Stimulated activated CD4-positive, alpha-beta T cell treated with anti-CD3 and anti-CD28 coated beads, Interleukin-2, amount 100 ng/mL, for 24 hours (primary cell): Measurements from ENCODE around the gene B9D1.
A peak's percentile ranks its signal among the peaks of the same experiment; 100 is the strongest.

Experiments
- DNase-seq, 2 donors: peaks; one replicate each; pipeline ENCODE4 v3.0.0-alpha.2; 2020

The B9D1 gene

DNA sequence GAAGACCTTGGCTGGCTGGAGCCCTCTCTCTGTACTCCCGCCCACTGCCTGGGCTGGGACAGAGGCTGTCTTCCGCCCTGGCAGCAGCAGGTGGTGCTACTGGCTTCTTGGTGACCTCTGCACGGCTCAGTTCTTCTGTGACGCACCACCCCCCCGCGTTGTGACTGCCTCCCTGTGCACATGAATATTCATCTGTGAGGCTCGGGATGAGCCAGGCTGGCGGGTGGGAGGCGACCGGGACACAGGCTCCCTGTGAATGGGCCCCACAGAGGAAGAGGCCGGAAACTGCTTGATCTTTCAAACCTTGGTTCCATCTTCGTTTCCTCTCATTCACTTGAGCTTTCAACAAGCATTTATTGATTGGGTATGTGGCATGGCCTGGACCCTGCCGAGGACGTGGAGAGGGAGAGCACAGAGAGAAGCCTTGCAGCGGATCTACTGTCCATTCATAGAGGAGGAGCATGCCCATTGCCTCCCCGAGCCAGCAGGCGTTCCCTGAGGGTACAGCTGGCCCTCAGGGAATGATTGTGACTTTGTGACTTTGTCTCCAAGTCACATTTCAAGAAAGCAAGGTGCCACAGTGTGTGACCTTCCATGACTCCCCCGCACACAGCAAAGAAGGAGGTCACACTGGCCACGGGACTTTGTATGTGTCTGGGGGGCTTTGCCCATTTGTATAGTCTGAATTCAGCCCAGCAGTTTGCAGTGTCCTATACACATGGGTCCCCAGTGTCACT is 45.0 kb downstream of the B9D1 start:
- DNase-seq, result no peak

DNA sequence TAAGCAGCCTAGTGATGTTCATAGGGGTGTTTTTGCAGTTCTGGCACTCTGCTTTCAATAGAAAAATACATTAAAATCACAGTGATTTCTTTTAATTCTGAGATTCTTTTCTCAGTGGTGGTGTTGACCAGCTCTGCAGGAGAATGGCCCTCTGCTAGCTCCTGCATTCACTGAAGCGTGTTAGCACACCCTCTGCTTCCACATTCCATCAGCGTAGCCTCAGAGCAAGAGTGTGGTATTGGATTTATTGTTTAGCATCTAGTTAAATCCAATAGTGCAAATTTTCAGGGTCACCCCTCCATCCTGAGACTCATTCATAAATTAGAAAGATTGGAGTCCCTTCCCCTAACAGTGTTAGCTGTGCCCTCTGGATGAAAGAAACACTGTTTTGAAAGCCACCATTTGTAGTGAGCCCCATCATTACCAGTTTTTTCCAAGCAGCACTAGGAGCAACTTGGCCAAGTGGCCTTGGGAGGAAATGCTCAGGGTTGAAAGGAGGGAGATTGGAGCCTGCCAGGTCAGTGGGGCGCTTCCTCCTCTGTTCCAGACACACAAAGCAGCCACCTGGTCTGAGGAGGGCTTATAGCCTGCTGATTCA is 45.7 kb downstream of the B9D1 start:
- DNase-seq, result no peak

DNA sequence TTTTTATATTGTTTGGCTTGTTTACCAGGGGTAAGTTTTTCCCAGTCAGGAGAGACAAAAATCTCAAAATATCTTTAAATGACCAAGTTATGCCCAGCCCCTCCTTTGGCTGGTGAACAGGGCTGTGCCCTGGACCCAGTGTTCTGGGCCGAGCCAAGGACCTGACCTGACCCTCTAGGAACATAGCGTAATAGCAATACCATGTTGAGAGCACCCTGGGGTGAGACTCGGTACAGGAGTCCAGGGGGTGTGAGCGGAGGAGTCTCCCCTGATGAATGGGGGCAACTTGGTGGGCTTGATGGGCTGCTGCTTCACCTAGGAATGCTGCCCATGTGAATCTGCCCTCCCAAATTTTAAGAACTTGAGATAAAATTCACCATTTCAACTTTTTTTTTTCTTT is 47.4 kb downstream of the B9D1 start:
- no peak for DNase-seq

DNA sequence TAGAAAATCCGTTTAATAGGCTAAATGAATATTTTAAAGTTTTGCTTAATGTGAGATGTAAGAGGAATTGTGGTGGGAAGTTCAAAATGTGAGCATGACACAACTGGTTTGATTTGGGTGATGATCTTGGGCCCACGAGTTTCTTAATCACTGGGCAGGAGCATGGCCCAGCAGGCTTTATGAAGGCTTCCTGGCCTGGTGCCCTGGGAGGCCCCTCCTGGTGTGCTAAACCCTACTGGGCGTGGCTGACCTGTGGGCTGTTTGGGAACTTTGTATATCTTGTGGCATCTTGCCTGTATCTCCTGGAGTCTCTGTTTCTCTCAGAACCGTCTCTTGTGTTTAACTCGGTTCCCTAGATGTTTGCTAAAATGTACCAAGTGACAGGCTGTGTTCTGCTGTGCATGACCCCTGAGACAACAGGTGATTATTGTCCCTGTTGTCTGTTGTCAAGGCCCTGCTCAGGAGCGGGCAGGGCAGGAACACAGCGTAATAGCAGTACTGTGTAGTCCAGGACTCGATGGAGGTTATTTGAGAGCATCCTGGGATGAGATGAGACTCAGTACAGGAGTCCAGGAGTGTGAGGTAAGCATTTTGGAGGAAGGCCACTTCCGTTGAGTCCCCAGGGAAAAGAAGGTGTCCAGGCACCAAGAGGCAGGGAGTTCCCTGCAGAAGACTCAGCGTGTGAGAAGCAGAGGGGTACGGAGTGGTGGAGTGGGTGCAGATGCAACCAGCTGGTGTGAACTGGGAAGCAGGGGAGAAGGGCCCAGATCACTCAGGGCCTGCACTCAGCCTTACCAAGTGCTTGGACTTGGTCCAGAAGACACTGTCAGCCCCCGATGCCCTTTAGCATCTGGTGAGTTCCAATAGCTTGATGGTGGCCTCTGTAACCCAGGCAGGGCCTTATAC is 48.5 kb downstream of the B9D1 start:
- DNase-seq, result no peak

DNA sequence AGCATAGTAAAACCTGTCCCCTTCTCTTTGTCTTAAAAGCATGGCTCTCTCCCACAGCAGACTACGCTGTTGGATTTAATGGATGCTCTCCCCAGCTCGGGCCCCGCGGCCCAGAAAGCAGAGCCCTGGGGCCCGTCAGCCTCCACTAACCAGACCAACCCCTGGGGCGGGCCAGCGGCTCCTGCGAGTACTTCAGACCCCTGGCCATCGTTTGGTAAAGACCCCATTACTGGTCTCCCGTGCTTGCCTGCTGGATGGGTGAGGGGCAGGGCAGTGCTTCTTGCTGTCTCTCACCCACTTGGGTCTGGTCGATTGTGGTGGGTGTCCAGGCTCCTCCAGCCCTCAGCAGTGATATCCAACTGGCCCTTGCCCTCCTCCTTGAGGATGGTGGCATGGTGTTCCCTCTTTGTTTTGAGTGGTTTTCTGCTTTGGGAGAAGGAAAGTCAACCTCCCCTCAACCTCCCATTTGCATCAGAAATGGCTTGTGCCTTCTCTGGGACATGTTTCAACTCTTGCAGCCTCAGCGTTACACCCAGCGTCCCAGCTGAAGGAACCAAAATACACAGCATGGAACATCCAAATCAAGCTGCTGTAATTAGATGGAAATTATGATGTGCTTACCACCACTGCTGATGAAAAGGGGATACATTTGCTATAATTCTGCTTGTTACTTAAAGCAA is 49.3 kb downstream of the B9D1 start:
- DNase-seq, result no peak

DNA sequence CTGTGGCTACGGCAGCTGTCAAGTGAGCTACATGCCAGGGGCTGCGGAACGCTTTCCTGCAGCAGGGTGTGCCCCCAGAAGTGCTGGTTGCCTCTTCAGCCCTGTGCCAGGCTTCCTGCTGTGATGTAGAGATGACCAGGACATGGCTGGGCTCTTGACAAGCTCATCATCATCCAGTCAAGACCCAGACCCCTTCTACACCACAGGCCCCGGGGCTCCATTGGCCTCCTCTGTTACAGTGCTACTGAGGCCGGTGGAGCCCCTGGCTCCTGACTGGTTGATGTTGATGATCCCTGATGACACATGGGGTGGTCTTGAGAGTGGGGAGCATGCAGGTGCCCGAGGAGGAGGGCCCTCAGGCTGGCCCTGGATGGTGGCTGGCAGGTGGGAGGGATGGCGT is 50.1 kb downstream of the B9D1 start:
- DNase-seq, result no peak

DNA sequence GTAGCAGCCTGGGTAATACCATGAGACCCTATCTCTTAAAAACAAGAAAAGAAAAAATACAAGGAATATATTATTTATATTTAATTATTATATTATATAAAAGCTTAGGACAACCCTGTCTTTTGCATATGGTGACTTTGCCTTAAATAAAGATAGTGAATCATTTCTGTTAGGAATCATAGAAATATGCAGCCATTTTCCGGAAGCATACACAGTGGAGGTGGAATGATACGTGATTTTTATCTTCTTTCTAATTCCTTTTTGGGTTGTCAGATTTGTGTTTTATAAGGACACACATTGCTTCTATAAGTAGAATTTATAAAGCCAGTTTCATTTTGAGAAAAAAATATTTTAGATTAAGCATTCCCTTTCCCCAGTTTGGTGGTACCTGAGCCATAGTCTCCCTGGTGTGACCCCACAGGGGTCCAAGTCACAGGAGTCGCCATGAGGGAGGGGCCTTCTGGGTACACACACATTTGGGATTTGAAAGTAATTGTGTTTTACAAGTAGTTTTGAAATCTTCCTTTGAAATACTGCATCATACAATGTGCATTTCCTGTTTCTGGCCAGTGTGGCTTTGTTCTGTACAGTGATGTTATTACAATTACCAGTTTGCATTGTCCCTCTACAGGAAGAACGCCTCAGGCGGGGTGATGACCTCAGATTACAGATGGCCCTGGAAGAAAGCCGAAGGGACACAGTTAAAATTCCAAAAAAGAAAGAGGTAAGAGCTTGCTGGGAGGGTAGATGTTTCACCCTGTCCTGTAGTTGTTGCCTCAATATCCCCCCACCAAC is 50.9 kb downstream of the B9D1 start:
- DNase-seq, result no peak

DNA sequence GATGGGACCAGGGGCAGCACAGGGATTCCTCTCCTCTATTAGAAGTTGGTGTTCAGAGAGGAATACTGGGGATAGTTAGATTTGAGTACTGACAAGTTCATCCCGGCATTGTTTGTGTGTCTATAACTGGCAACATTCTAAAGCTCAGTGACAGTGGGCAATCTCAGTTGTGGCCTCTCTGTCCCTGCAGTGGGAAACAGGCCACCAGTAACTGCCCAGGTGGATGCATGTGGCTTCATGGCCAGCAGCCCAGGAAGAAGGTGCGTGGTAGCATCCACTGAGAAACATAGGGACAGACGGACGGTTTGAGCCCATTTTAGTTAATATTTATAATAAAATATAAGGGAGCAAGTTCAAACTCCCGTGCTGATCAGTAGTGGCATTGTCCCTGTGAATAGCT is 51.5 kb downstream of the B9D1 start:
- DNase-seq, result no peak

DNA sequence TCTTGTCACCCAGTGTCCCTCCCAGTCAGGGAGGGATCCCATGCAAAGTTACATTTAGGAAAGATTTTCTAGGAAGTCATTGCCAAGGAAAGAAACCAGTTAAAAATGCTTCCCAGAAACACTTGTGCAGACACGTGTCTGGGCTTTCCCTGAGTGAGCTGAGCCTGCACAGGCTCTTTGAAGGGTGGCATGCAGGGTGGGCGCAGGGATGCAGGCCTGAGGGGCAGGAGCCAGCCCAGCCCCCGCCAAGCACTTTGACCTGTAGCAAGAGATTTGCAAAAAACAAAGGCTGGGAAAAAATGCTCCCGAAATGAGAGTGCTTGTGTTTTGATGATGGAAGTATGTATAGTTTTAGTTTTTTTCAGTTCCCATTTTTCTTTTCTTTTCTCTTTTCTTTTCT is 52.4 kb downstream of the B9D1 start:
- DNase-seq, result no peak

DNA sequence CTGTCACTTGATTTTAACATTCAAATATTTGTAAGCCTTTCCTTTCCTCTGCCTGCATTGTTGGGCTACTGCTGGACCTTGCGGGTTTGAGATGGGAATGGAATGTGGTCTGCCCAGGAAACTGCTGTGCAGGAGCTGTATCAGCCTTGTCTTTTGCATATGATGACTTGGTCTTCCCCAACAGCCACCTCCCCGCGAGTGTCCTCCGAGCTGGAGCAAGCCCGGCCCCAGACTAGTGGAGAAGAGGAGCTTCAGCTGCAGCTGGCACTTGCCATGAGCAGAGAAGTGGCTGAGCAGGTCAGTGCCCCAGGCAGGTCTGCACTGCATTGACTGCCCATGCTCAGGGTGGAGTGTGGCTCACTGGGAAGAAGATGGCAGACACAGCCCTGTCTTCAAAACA is 52.8 kb downstream of the B9D1 start:
- no peak for DNase-seq

DNA sequence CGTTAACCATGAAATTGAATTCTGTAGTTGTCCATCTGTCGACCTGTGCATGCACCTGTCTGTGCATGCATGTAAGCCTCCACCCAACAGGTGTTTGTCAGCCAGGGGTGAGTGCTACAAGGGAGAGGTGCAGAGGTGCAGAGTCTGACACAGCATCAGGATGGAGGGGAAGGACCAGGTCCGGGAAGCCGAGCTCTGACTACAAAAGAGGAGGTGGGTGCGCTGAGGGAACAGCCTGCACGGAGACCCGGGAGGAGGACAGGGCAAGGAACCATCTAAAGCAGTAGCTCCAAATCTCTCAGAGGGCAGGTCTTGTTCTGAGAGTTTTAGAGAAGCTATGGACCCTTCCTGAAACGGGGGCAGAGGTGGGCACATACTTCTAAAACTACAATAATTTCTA is 54.1 kb downstream of the B9D1 start:
- DNase-seq, result no peak

DNA sequence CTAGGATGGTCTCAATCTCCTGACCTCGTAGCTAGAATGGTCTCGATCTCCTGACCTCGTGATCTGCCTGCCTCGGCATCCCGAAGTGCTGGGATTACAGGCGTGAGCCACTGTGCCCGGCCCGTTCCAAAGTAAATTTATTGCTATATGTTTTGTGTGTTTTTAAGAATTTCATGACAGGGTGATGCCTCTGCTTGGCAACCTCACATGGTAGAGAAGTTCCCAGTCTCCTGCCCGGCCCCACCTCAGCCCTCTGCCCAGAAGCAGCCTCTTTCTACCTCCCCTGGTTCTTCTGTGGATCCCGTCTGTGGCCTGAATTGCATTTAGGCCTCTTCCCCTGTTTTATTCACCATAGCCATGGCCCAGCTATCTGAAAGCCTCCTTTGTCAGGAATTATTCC is 55.0 kb downstream of the B9D1 start:
- no peak for DNase-seq

DNA sequence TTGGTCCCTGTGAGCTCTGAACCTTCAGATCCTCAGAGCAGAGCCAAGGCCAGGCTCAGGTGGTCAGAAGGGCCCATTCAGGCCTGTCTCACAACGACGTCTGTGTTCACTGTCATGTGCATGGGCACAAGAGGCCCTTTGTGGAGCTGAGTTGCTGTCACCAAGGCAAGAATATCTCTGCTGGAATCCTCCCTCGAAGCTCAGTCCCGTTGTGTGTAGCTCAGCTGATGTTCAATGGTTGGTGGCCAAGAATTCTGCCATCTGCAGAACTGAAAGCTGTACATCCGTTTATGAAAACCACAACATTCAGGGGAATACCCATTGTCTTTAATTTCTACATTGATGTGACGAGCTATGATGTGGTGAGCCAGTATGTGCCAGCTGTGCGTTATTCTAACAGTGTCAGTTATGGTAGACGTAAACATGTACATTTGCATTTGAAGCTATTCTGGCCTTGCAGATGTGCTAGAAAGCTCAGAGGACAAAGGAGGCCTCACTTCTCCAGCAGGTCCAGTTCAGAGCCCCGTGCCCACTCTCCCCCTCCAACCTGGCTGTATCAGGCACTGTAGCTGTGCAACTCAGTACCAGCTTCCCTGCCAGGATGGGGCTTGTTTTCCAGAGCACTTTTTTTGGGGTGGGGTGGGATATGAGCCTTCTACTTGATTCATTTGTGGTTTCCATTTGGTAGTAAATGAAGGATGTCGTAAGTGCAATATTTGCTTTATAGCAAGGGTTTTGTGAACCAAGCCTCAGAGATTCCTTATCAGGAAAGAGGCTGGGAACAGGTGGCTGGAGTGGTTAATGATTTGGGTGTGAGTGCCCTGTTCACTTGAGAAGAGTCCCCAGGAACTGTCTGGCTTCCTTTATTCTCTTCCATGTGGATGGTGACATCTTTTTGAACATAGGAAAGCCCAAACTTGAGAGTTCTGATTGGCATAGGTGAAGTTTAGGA is 56.1 kb downstream of the B9D1 start:
- peak; percentile 14 to 30 for DNase-seq

DNA sequence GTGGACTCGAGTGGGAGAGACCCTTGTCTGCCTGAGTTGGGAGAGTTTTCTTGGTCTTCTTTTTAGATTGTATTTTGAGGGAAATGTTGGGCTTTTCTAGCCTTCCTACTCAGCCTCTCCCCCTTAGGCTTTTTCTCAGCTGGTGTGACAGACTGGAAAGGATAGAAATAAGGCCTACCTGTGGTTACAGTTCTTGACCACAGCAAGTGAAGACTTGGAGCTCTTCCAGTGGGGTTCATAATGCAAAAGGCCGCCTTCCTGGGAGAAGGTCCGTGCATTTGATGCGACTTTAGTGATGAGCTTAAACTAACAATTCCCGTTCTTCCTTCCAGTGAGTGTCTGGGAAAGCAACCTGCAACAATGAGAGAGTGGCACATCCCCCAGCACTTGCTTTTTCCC is 56.8 kb downstream of the B9D1 start:
- DNase-seq, result no peak

DNA sequence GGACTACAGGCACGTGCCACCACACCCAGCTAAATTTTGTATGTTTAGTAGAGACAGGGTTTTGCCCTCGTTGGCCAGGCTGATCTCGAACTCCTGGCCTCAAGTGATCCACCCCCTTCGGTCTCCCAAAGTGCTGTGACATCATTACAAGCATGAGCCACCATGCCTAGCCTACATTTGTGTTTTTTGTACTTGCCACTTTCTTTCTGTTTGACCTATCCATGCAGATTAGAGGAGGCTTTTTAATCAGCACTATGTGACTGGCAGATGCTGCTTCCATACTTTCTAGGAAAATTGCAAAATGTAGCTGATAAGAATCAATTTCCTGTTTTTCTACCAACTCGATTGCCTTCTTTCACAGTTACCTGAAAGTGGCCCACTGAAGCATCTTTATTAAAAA is 57.3 kb downstream of the B9D1 start:
- DNase-seq, result no peak

DNA sequence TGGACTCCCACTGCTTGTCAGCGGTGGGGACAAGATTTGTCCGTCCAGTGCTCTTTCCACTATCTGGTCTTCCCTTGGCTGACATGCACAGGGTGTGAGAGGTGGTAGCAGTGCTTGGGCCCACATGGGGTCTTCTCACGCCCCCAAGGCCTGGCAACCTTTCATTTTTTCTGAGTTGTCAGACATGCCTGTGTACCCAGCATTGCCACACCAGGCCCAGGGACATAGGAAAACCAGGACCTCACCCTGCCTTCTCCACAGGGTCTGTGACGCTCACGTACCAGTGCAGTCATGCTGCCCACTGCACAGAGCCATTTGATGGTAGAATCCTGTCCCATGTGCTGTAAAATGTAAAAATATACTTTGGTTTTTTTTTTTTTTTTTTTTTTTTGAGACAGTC is 57.8 kb downstream of the B9D1 start:
- no peak for DNase-seq

DNA sequence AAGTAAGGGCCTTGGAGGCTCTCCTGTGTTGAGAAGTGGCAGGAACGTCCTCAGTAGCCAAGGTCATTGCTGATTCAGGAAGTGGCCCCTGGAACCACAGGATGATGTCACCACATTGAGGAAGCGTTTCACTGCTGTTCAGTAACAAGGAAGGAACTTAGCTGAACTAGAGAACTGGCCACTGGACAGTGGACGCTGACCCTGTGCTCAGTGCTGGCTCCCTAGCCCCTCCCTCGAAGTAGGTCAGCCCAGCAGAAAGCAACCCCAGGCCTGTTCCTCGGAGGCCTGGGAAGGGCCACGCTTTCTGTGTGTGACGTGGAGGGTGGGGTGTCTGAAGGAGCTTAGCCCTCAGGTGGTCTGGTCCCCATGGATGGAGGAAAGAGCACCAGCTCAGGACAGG is 58.3 kb downstream of the B9D1 start:
- no peak for DNase-seq

DNA sequence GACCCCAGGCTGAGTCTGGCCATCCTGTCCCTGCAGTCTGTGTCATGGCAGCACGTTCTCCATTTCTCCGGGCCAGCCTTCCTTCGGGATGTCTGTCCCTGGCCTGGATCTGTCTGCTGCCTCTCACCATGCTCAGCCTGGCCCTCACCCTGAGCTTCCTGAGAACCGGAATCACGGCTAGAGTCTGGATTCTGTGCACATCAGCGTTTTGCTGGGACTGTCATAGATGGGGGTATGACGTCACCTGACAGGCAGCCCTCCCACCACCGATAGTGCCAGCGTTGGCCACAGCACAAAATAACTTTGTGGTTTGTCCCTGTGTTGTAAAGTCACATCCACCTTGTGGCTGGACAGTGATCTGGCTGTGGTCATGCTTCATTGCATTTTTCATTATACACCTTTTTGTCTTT is 59.2 kb downstream of the B9D1 start:
- no peak for DNase-seq

DNA sequence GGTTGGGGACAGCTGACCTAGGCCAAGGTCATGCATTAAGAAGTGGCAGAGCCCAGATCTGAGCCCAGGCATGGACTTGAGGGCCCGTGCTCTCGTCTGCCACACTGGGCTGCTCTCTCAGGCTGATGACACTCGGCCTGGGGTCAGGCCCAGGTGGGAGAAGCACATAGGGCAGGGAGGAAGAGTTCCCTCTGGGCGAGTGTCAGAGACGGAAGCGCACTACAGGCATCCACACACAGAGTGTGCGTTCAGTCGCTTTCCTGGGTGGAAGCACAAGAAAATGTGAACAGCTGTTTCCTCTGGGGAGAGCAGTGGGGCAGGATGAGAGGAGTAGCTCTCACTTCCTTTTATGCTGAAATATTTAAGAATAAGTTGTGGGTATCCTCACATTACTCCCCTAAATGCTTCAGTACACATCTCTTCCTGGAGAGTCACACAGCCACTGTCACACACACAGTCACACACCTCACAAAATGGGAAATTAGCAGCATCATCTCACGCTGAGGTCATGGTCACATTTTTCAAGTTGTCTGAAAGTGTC is 59.7 kb downstream of the B9D1 start:
- DNase-seq, result no peak

DNA sequence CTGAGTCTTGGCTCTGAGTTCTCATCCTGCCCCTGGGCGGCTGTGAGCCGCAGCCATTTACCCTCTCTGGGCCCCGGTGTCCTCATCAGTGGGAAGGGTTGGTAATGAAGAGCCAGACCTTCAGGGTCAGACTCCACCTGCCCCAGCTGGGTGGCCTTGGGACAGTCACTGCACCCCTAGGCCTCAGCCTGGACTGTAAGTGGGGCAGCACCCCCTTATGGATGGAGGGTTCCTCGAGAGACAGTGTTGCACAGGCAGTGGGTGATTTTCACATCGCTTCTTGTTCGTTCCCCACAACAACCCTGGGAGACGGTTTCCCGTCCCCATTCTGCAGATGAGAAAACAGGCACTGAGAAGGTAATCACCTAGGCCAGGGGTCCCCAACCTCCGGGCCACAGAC is 60.5 kb downstream of the B9D1 start:
- DNase-seq, result no peak
